Measurements from ENCODE around the gene SHC4.

DNA sequence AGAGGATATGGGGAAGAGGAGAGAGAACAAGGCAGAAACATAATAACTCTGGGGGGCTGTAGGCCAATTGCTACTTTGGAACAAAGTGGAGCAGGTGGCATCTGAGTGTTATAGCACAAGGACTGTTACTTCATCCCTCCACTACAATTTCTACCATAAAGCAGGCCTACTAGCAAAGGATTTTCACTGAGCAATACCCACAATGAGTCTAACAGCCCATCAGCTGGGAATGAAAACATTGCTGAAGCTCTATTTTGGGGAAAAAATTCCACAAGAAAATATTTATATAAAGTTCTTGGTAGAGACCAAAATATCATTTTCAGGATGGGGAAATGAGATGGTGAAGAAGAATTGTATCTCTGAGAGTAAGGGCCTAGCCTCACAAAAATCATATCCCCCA is 3.6 kb upstream of the SHC4 start:
- TF ChIP-seq POLR2AphosphoS5 (IDR thresholded peaks at IDR 0.05) (no peak), EP300 (conservative IDR thresholded peaks at IDR 0.05; ENCODE audit: poor library complexity, severe bottlenecking) (no peak), SMC3 (conservative IDR thresholded peaks at IDR 0.05; ENCODE audit: poor library complexity) (no peak), TAF1 (IDR thresholded peaks at IDR 0.05; ENCODE audit: low read depth) (no peak)
- TF ChIP-seq, protein P1, sequence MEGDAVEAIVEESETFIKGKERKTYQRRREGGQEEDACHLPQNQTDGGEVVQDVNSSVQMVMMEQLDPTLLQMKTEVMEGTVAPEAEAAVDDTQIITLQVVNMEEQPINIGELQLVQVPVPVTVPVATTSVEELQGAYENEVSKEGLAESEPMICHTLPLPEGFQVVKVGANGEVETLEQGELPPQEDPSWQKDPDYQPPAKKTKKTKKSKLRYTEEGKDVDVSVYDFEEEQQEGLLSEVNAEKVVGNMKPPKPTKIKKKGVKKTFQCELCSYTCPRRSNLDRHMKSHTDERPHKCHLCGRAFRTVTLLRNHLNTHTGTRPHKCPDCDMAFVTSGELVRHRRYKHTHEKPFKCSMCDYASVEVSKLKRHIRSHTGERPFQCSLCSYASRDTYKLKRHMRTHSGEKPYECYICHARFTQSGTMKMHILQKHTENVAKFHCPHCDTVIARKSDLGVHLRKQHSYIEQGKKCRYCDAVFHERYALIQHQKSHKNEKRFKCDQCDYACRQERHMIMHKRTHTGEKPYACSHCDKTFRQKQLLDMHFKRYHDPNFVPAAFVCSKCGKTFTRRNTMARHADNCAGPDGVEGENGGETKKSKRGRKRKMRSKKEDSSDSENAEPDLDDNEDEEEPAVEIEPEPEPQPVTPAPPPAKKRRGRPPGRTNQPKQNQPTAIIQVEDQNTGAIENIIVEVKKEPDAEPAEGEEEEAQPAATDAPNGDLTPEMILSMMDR (IDR thresholded peaks at IDR 0.05; ENCODE audit: poor library complexity, severe bottlenecking), result no peak
